ENCODE data around the gene PPM1L. TPM values are rescaled to one million over a fixed set of nuclear protein-coding genes. Genes with fewer than 3 reads are reported as not detected.

The PPM1L gene
- total RNA-seq, 4 donors from 2014 or later: 3.2 to 27.9 (median 16.4) TPM

DNA sequence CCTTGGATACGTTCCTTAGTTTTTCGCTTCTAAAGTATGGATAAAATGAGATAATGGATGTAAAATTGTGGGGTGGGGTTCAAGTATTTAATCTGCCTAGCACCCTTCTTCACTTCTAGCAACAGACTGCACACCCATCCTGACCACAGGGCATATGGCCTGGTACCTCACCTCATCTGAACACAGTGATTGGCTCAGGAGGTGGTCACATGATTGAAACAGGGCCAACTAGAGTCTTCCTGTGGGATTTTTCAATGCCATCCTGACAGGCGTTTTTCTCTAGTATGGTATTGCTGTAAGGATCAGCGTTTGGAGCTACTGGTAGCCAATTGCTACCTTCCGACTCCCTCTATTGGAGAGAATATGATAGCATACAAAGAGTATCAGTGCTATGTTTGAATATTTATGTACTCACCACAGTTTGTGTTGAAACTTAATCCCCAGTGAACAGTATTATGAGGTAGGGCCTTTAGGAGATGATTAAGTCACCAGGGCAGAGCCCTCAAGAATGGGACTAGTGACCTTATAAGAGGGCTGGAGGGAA, 172.2 kb downstream of the PPM1L start:
- DNase-seq: no peak
- no peak overlapping the region for H3K4me3 ChIP-seq
- TF ChIP-seq CTCF (IDR thresholded peaks at IDR 0.05) (no peak), POLR2A (IDR thresholded peaks at IDR 0.05) (no peak)
- intact Hi-C loops (cut with DNase I; ENCODE audit: low total_unique reads): no loop called here
- H3K4me1 ChIP-seq: no peaks in the 10 kb centered on the region
- no peaks in the 10 kb centered on the region for H3K36me3 ChIP-seq
- H3K27ac ChIP-seq: no peak overlapping the region
- no peaks in the 10 kb centered on the region for H3K27me3 ChIP-seq
- H3K9me3 ChIP-seq: no peaks in the 10 kb centered on the region

GRCh38 chr3:160929595-160929994, 173.6 kb downstream of the PPM1L start:
- Histone ChIP-seq H3K27ac (no peak overlapping the region), H3K36me3 (no peaks in the 10 kb centered on the region), H3K9me3 (no peaks in the 10 kb centered on the region), H3K4me3 (no peak overlapping the region), H3K4me1 (no peaks in the 10 kb centered on the region), H3K27me3 (no peaks in the 10 kb centered on the region)
- no peak for TF ChIP-seq CTCF (IDR thresholded peaks at IDR 0.05)
- TF ChIP-seq POLR2A (IDR thresholded peaks at IDR 0.05): no peak
- intact Hi-C loops (cut with DNase I; ENCODE audit: low total_unique reads): no loop called here
- DNase-seq: peak in 1 of 2 donors; percentile 31

DNA sequence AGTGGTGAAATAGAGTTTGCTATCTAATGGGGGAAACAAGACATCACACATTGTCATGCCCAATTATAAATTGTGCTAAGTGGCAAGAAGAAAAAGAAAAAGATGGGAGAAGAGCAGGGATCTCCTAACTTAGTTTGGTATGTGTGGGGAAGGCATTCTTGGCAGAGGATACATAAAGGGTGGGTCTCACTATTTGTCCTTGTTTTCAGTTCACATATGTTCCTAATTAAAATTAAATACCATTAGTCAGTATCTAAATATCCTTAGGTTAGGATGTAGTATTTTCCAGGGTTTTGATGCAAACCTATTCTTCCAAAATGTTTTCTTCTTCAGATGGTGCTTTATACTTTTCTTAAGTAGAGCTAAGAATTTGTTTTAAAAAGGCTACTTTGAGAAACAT, 175.4 kb downstream of the PPM1L start:
- H3K27me3 ChIP-seq: no peaks in the 10 kb centered on the region
- H3K27ac ChIP-seq: no peak overlapping the region
- no peaks in the 10 kb centered on the region for H3K9me3 ChIP-seq
- H3K4me3 ChIP-seq: no peak overlapping the region
- TF ChIP-seq POLR2A (IDR thresholded peaks at IDR 0.05) (no peak), CTCF (IDR thresholded peaks at IDR 0.05) (no peak)
- H3K4me1 ChIP-seq: no peaks in the 10 kb centered on the region
- DNase-seq: no peak
- H3K36me3 ChIP-seq: no peaks in the 10 kb centered on the region
- intact Hi-C loops (cut with DNase I; ENCODE audit: low total_unique reads): no loop called here

DNA sequence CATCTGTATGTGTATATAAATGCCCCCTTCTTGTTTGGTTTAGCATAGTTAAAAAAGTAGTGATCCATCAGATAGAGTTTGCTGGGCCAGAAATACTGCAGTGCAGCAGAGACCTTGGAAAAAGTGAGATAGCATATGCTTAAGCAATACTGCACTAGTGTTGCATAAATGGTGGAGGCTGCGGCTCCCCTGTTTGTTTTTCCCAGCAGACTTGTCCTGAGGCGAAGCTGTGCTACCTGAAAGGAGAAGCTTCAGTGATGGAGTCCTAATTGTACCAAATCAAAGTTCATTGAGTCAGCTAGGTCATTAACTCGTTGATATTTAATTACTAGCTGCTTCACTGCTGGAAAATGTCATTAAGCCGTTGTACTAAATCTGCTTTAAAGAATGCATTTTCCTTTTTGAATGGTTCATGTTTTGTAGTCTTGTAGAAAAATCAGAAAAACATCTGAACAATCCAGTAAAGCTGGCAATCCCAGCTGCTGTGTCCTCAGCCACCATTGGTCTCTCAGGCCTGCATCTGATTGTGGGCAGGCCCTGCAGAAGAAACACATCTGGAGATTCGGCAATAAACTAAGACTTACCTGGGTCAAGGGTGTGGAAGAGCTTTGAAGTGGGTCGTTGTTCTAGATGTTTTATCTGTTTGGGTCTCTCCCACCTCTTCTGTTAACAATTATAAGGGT, 179.5 kb downstream of the PPM1L start:
- DNase-seq: no peak
- H3K36me3 ChIP-seq: no peaks in the 10 kb centered on the region
- no peaks in the 10 kb centered on the region for H3K27me3 ChIP-seq
- TF ChIP-seq POLR2A (IDR thresholded peaks at IDR 0.05): no peak
- TF ChIP-seq CTCF (IDR thresholded peaks at IDR 0.05): no peak
- no peak overlapping the region for H3K4me3 ChIP-seq
- H3K4me1 ChIP-seq: no peaks in the 10 kb centered on the region
- H3K27ac ChIP-seq: no peak overlapping the region
- H3K9me3 ChIP-seq: no peaks in the 10 kb centered on the region
- intact Hi-C loops (cut with DNase I; ENCODE audit: low total_unique reads): no loop called here

- no peaks in the 10 kb centered on the region for H3K36me3 ChIP-seq
- peak; percentile 43 to 71 for DNase-seq
- no peaks in the 10 kb centered on the region for H3K9me3 ChIP-seq
- H3K27ac ChIP-seq: no peak overlapping the region
- TF ChIP-seq POLR2A (IDR thresholded peaks at IDR 0.05) (no peak), CTCF (IDR thresholded peaks at IDR 0.05) (peak; percentile 77 to 91 (median 87))
- H3K4me1 ChIP-seq: no peaks in the 10 kb centered on the region
- H3K27me3 ChIP-seq: no peaks in the 10 kb centered on the region
- H3K4me3 ChIP-seq: no peak overlapping the region
- intact Hi-C loops (cut with DNase I; ENCODE audit: low total_unique reads): loop anchor here (10.0 kb wide), 1 partner anchor 237 kb away; no protein-coding TSS in a partner anchor
Observed at GRCh38 chr3:160941885-160942494, 186.0 kb downstream of the PPM1L start.
